ENCODE measurements around the gene CLCN7. TPM values are rescaled to one million over a fixed set of nuclear protein-coding genes. Genes with fewer than 3 reads are reported as not detected.
"Not testable (repeated sequence)": the region's sequence is repeated elsewhere in the genome, so short reads cannot be mapped to it uniquely, and the experiment has no call there.

CLCN7 gene
- total RNA-seq, 1 donor from 2014 or later: 177 TPM

GRCh38 chr16:1487395-1488053, 12.7 kb upstream of the CLCN7 start:
- TF ChIP-seq CTCF (IDR thresholded peaks at IDR 0.05): no peak
- Mint-ChIP-seq H3K4me1 (ENCODE audit: unreplicated experiment) (peaks cover 2% of the 10 kb centered on the region), H3K4me3 (ENCODE audit: unreplicated experiment) (no peak overlapping the region), H3K27ac (ENCODE audit: unreplicated experiment) (no peak overlapping the region), H3K36me3 (ENCODE audit: unreplicated experiment) (no peaks in the 10 kb centered on the region), H3K9me3 (ENCODE audit: unreplicated experiment) (no peaks in the 10 kb centered on the region), H3K27me3 (ENCODE audit: unreplicated experiment) (peaks cover 8% of the 10 kb centered on the region)
- DNase-seq (ENCODE audit: extremely low spot score, unreplicated experiment): peak; percentile 84

- H3K36me3 Mint-ChIP-seq (ENCODE audit: unreplicated experiment): no peaks in the 10 kb centered on the region
- DNase-seq (ENCODE audit: extremely low spot score, unreplicated experiment): peak; percentile 71
- no peaks in the 10 kb centered on the region for H3K4me1 Mint-ChIP-seq (ENCODE audit: unreplicated experiment)
- peaks cover 8% of the 10 kb centered on the region for H3K27me3 Mint-ChIP-seq (ENCODE audit: unreplicated experiment)
- no peak for TF ChIP-seq CTCF (IDR thresholded peaks at IDR 0.05)
- no peak overlapping the region for H3K27ac Mint-ChIP-seq (ENCODE audit: unreplicated experiment)
- no peaks in the 10 kb centered on the region for H3K9me3 Mint-ChIP-seq (ENCODE audit: unreplicated experiment)
- H3K4me3 Mint-ChIP-seq (ENCODE audit: unreplicated experiment): no peak overlapping the region
Observed at GRCh38 chr16:1486551-1487390, 11.9 kb upstream of the CLCN7 start.

GRCh38 chr16:1485847-1486496, 11.1 kb upstream of the CLCN7 start:
- DNase-seq (ENCODE audit: extremely low spot score, unreplicated experiment): peak; percentile 83
- H3K27me3 Mint-ChIP-seq (ENCODE audit: unreplicated experiment): peaks cover 8% of the 10 kb centered on the region
- no peaks in the 10 kb centered on the region for H3K36me3 Mint-ChIP-seq (ENCODE audit: unreplicated experiment)
- no peaks in the 10 kb centered on the region for H3K4me1 Mint-ChIP-seq (ENCODE audit: unreplicated experiment)
- no peak overlapping the region for H3K4me3 Mint-ChIP-seq (ENCODE audit: unreplicated experiment)
- no peak overlapping the region for H3K27ac Mint-ChIP-seq (ENCODE audit: unreplicated experiment)
- TF ChIP-seq CTCF (IDR thresholded peaks at IDR 0.05): no peak
- no peaks in the 10 kb centered on the region for H3K9me3 Mint-ChIP-seq (ENCODE audit: unreplicated experiment)

- peak; percentile 82 for DNase-seq (ENCODE audit: extremely low spot score, unreplicated experiment)
- no peaks in the 10 kb centered on the region for H3K36me3 Mint-ChIP-seq (ENCODE audit: unreplicated experiment)
- H3K9me3 Mint-ChIP-seq (ENCODE audit: unreplicated experiment): no peaks in the 10 kb centered on the region
- no peak overlapping the region for H3K27ac Mint-ChIP-seq (ENCODE audit: unreplicated experiment)
- no peak for TF ChIP-seq CTCF (IDR thresholded peaks at IDR 0.05)
- H3K27me3 Mint-ChIP-seq (ENCODE audit: unreplicated experiment): peaks cover 8% of the 10 kb centered on the region
- no peaks in the 10 kb centered on the region for H3K4me1 Mint-ChIP-seq (ENCODE audit: unreplicated experiment)
- H3K4me3 Mint-ChIP-seq (ENCODE audit: unreplicated experiment): no peak overlapping the region
Observed at GRCh38 chr16:1481906-1482835, 7.3 kb upstream of the CLCN7 start.

DNA sequence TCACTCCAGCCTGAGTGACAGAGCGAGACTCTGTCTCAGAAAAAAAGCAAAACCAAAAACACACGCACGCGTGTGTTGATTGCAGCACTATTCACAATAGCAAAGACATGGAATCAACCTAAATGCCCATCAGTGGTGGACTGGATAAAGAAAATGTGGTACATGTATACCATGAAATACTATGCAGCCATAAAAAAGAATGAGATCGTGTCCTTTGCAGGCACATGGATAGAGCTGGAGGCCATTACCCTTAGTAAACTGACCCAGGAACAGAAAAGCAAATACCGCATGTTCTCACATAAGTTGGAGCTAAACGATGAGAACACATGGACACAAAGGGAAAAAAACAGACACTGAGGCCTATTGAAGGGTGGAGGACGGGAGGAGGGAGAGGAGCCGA, 4.1 kb upstream of the CLCN7 start:
- not testable (repeated sequence) for H3K27ac Mint-ChIP-seq (ENCODE audit: unreplicated experiment); DNase-seq (ENCODE audit: extremely low spot score, unreplicated experiment); H3K27me3 Mint-ChIP-seq (ENCODE audit: unreplicated experiment); H3K36me3 Mint-ChIP-seq (ENCODE audit: unreplicated experiment); H3K9me3 Mint-ChIP-seq (ENCODE audit: unreplicated experiment); H3K4me1 Mint-ChIP-seq (ENCODE audit: unreplicated experiment); H3K4me3 Mint-ChIP-seq (ENCODE audit: unreplicated experiment)

Data from osteocyte (in vitro differentiated cells).